Measurements from ENCODE around the gene LONRF2. TPM values are rescaled to one million over a fixed set of nuclear protein-coding genes. Genes with fewer than 3 reads are reported as not detected.
A peak's percentile ranks its signal among the peaks of the same experiment; 100 is the strongest.

The LONRF2 gene
- total and polyA plus RNA-seq, 2 donors (not counting 1 experiment from before 2014, with no cell fraction given): under 0.01 to 0.01 TPM

DNA sequence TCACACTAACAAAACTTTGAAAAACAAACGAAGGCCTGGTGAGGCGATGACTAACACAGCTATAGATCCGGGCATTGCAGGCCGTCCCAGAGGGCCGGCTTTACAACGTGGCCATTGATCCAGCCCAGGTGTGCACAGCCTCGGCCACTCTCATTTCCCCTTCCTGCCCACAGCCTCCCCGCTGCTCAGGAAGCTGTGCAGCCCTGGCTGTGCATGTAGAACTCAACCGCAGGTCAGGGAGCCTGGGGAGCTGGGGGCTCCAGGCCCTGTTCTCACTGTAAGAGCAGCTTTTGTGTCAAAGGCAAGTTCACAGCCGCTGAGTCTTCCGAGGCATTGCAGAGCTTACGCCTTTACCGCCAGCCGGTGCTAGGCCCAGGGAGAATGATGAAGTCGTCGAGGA lies 87.2 kb downstream of the LONRF2 start:
- Histone ChIP-seq H3K79me2 (ENCODE audit: control insufficient read depth, insufficient read depth, low read length) (no peaks in the 10 kb centered on the region), H3K4me1 (ENCODE audit: control insufficient read depth, extremely low read depth, insufficient read depth, low read length) (no peaks in the 10 kb centered on the region), H3K27me3 (ENCODE audit: control insufficient read depth, insufficient read depth, low read length) (no peaks in the 10 kb centered on the region), H3K9ac (ENCODE audit: insufficient read depth, low read length) (no peak overlapping the region), H3K4me2 (ENCODE audit: extremely low read depth, insufficient read depth, low read length) (no peak overlapping the region), H3K9me3 (ENCODE audit: control insufficient read depth, insufficient read depth, low read depth, low read length) (no peaks in the 10 kb centered on the region), H3K36me3 (ENCODE audit: control insufficient read depth, insufficient read depth, low read length) (no peaks in the 10 kb centered on the region), H3K4me3 (replicated peaks in 1 of 4; ENCODE audit: control extremely low read depth in 1 of 4, insufficient read depth in 1 of 4, low read depth in 3 of 4, low read length in 4 of 4) (no peak overlapping the region), H3K27ac (ENCODE audit: insufficient read depth, low read length) (no peak overlapping the region), H2AFZ (ENCODE audit: low read length) (no peak overlapping the region), H4K20me1 (ENCODE audit: control insufficient read depth, extremely low read depth, insufficient read depth, low read length) (no peaks in the 10 kb centered on the region)
- no peak for DNase-seq (ENCODE audit: low read depth in 2 of 2)
- TF ChIP-seq EZH2 (IDR thresholded peaks at IDR 0.05; ENCODE audit: low read length, missing control alignments): no peak
- TF ChIP-seq, protein P1, sequence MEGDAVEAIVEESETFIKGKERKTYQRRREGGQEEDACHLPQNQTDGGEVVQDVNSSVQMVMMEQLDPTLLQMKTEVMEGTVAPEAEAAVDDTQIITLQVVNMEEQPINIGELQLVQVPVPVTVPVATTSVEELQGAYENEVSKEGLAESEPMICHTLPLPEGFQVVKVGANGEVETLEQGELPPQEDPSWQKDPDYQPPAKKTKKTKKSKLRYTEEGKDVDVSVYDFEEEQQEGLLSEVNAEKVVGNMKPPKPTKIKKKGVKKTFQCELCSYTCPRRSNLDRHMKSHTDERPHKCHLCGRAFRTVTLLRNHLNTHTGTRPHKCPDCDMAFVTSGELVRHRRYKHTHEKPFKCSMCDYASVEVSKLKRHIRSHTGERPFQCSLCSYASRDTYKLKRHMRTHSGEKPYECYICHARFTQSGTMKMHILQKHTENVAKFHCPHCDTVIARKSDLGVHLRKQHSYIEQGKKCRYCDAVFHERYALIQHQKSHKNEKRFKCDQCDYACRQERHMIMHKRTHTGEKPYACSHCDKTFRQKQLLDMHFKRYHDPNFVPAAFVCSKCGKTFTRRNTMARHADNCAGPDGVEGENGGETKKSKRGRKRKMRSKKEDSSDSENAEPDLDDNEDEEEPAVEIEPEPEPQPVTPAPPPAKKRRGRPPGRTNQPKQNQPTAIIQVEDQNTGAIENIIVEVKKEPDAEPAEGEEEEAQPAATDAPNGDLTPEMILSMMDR (conservative IDR thresholded peaks at IDR 0.05 in 1 of 2, IDR thresholded peaks at IDR 0.05 in 1 of 2; ENCODE audit: low read depth in 1 of 2, low read length in 2 of 2): no peak

DNA sequence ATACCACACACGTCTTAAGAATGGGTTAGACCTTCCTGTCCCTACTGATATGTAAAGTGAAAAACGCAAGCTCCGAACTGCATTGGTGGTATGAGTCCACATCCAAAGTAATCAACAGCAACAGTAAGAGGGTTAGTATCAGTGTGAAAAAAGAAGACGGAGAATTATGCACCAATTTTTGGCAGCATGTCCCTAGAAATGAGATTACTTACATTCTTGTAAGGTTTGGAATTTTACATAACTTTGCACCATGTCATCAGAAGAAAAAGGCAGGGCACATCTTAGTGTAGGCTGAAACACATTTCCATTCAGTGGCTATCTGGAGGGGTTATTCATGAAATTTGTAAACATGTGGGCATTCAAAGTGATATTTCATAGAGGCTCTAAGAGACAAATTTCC lies 88.2 kb downstream of the LONRF2 start:
- peak in 1 of 2 donors; percentile 86 for DNase-seq (ENCODE audit: low read depth in 2 of 2)
- H3K9ac ChIP-seq (ENCODE audit: insufficient read depth, low read length): no peak overlapping the region
- no peak overlapping the region for H3K4me3 ChIP-seq (replicated peaks in 1 of 4; ENCODE audit: control extremely low read depth in 1 of 4, insufficient read depth in 1 of 4, low read depth in 3 of 4, low read length in 4 of 4)
- no peaks in the 10 kb centered on the region for H4K20me1 ChIP-seq (ENCODE audit: control insufficient read depth, extremely low read depth, insufficient read depth, low read length)
- H3K79me2 ChIP-seq (ENCODE audit: control insufficient read depth, insufficient read depth, low read length): no peaks in the 10 kb centered on the region
- H3K27ac ChIP-seq (ENCODE audit: insufficient read depth, low read length): no peak overlapping the region
- H3K4me1 ChIP-seq (ENCODE audit: control insufficient read depth, extremely low read depth, insufficient read depth, low read length): no peaks in the 10 kb centered on the region
- TF ChIP-seq, protein P1 (conservative IDR thresholded peaks at IDR 0.05 in 1 of 2, IDR thresholded peaks at IDR 0.05 in 1 of 2; ENCODE audit: low read depth in 1 of 2, low read length in 2 of 2): no peak
- no peak for TF ChIP-seq EZH2 (IDR thresholded peaks at IDR 0.05; ENCODE audit: low read length, missing control alignments)
- H2AFZ ChIP-seq (ENCODE audit: low read length): no peak overlapping the region
- no peaks in the 10 kb centered on the region for H3K9me3 ChIP-seq (ENCODE audit: control insufficient read depth, insufficient read depth, low read depth, low read length)
- no peaks in the 10 kb centered on the region for H3K27me3 ChIP-seq (ENCODE audit: control insufficient read depth, insufficient read depth, low read length)
- H3K36me3 ChIP-seq (ENCODE audit: control insufficient read depth, insufficient read depth, low read length): no peaks in the 10 kb centered on the region
- no peak overlapping the region for H3K4me2 ChIP-seq (ENCODE audit: extremely low read depth, insufficient read depth, low read length)

DNA sequence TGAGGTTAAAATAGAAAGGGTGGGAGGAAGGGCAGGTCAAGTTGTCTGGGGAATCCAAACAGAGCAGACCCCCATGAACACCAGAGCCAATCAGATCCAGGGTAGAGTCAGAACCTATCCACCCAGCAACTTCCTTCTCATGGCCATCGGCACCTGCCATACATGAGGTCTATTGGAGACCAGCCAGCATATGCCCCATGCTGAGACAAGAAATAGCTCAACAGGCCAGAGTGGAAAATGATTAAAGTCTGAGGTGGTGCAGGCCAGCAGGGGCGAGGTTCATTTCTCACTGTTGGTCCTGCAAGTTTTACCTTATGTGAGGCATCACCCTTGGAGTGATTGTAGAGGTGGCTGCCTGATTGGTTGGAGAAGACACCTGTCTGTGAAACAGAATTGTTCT lies 89.2 kb downstream of the LONRF2 start:
- Histone ChIP-seq H3K4me1 (ENCODE audit: control insufficient read depth, extremely low read depth, insufficient read depth, low read length) (no peaks in the 10 kb centered on the region), H3K27ac (ENCODE audit: insufficient read depth, low read length) (no peak overlapping the region), H3K9me3 (ENCODE audit: control insufficient read depth, insufficient read depth, low read depth, low read length) (no peaks in the 10 kb centered on the region), H3K9ac (ENCODE audit: insufficient read depth, low read length) (no peak overlapping the region), H3K36me3 (ENCODE audit: control insufficient read depth, insufficient read depth, low read length) (no peaks in the 10 kb centered on the region), H3K79me2 (ENCODE audit: control insufficient read depth, insufficient read depth, low read length) (no peaks in the 10 kb centered on the region), H4K20me1 (ENCODE audit: control insufficient read depth, extremely low read depth, insufficient read depth, low read length) (no peaks in the 10 kb centered on the region), H3K4me3 (replicated peaks in 1 of 4; ENCODE audit: control extremely low read depth in 1 of 4, insufficient read depth in 1 of 4, low read depth in 3 of 4, low read length in 4 of 4) (no peak overlapping the region), H3K27me3 (ENCODE audit: control insufficient read depth, insufficient read depth, low read length) (no peaks in the 10 kb centered on the region), H3K4me2 (ENCODE audit: extremely low read depth, insufficient read depth, low read length) (no peak overlapping the region), H2AFZ (ENCODE audit: low read length) (no peak overlapping the region)
- TF ChIP-seq EZH2 (IDR thresholded peaks at IDR 0.05; ENCODE audit: low read length, missing control alignments): no peak
- TF ChIP-seq, protein P1 (conservative IDR thresholded peaks at IDR 0.05 in 1 of 2, IDR thresholded peaks at IDR 0.05 in 1 of 2; ENCODE audit: low read depth in 1 of 2, low read length in 2 of 2): no peak
- no peak for DNase-seq (ENCODE audit: low read depth in 2 of 2)

All from fibroblast of lung (primary cell).